T-cell (primary cell): ENCODE measurements around the gene KRT39. TPM values are rescaled to one million over a fixed set of nuclear protein-coding genes. Genes with fewer than 3 reads are reported as not detected.
"Not testable (repeated sequence)": the region's sequence is repeated elsewhere in the genome, so short reads cannot be mapped to it uniquely, and the experiment has no call there.

Experiments
- ATAC-seq, 4 experiments: fragments of 200-7000 bp in 3 of 4; fragments of 150-1000 bp in 1 of 4; cut with Tn5 transposase; replicated peaks in 1 of 4; 1 replicate in 3 of 4; 2 replicates in 1 of 4; pipeline ENCODE4 v1.10.0; 2021; ENCODE audit warnings: moderate library complexity in 3 of 4, mild to moderate bottlenecking in 2 of 4, moderate number of reproducible peaks in 1 of 4
- CTCF ChIA-PET, 2 donors: fragments of 300-600 bp; sonication (Branson Sonifier 250); formaldehyde crosslinking; loops; one replicate each; lab custom pipeline; 2022; ENCODE audit warnings: antibody characterized with exemption in 2 of 2; lab: Charles Lee
- POLR2A ChIA-PET, 2 donors: fragments of 300-600 bp; sonication (Branson Sonifier 250); formaldehyde crosslinking; loops; one replicate each; lab custom pipeline; 2022; ENCODE audit warnings: antibody characterized with exemption in 2 of 2; lab: Charles Lee
- DNase-seq, 35 experiments: peaks; one replicate each; pipeline versions ENCODE4 v3.0.0 to v3.0.0-alpha.2; 2013 to 2023
- H3K27ac ChIP-seq: one replicate; pipeline ENCODE4 v1.5.1; 2013; ENCODE audit warnings: low read length
- H3K27me3 ChIP-seq, 2 experiments: replicated peaks in 1 of 2; 1 replicate in 1 of 2; 2 replicates in 1 of 2; pipeline versions ENCODE4 v1.6.1 to v1.7.0; 2013; ENCODE audit warnings: low read length in 1 of 2, mixed read lengths in 1 of 2; ENCODE audit not compliant: control insufficient read depth in 2 of 2, insufficient read depth in 2 of 2; ENCODE audit errors: extremely low read depth in 1 of 2
- H3K36me3 ChIP-seq, 2 donors: 1 replicate in 1 of 2; 2 replicates in 1 of 2; pipeline versions ENCODE4 v1.6.1 to v1.7.0; 2013; ENCODE audit warnings: low read length in 1 of 2; ENCODE audit not compliant: control insufficient read depth in 2 of 2, insufficient read depth in 1 of 2; ENCODE audit errors: extremely low read depth in 1 of 2
- H3K4me1 ChIP-seq, 2 experiments: 1 replicate in 1 of 2; 2 replicates in 1 of 2; pipeline versions ENCODE4 v1.6.1 to v1.7.0; 2013; ENCODE audit warnings: low read length in 2 of 2, mixed read lengths in 1 of 2; ENCODE audit not compliant: insufficient read depth in 2 of 2, control insufficient read depth in 1 of 2; ENCODE audit errors: extremely low read depth in 1 of 2
- H3K4me3 ChIP-seq, 2 donors: 1 replicate in 1 of 2; 2 replicates in 1 of 2; pipeline versions ENCODE4 v1.5.1 to v1.7.0; 2013; ENCODE audit warnings: mild to moderate bottlenecking in 2 of 2, low read length in 1 of 2, moderate library complexity in 1 of 2; ENCODE audit not compliant: control insufficient read depth in 1 of 2; ENCODE audit errors: extremely low read depth in 1 of 2
- H3K9me3 ChIP-seq: 2 replicates; pipeline ENCODE4 v1.7.0; 2013
- H3K27ac Mint-ChIP-seq, 2 donors: one replicate each; pipeline ENCODE4 v1.8.0; 2020 to 2021; ENCODE audit warnings: mild to moderate bottlenecking in 2 of 2, mixed read lengths in 2 of 2
- H3K27me3 Mint-ChIP-seq, 2 donors: one replicate each; pipeline ENCODE4 v1.8.0; 2021 to 2022; ENCODE audit warnings: mixed read lengths in 2 of 2
- H3K36me3 Mint-ChIP-seq: one replicate; pipeline ENCODE4 v1.8.0; 2021; ENCODE audit warnings: mixed read lengths
- H3K4me1 Mint-ChIP-seq, 3 donors: one replicate each; pipeline ENCODE4 v1.8.0; 2020 to 2022; ENCODE audit warnings: mixed read lengths in 3 of 3, mild to moderate bottlenecking in 1 of 3
- H3K4me3 Mint-ChIP-seq, 3 donors: one replicate each; pipeline ENCODE4 v1.8.0; 2020 to 2022; ENCODE audit warnings: mild to moderate bottlenecking in 3 of 3, mixed read lengths in 3 of 3, moderate library complexity in 3 of 3
- H3K9me3 Mint-ChIP-seq, 3 donors: one replicate each; pipeline ENCODE4 v1.8.0; 2020 to 2022; ENCODE audit warnings: mixed read lengths in 3 of 3
- WGBS: methylation state at CpG from one replicate; pipeline ENCODE4 v1.1.5; 2013; ENCODE audit warnings: missing lambda C conversion rate; ENCODE audit not compliant: insufficient coverage; 5-methylcytosine and 5-hydroxymethylcytosine counted together
- total RNA-seq, 35 experiments: library from RNA in 6 of 35; stranded (reverse) in 6 of 35; fragments of 120-200 nt in 1 of 35; gene quantifications; one replicate each; pipeline versions ENCODE4 v1.2.1 to v1.2.4 and lab custom pipeline; 2013 to 2026

KRT39 gene
- total RNA-seq, 5 donors from 2014 or later (not counting 1 experiment from before 2014, with no cell fraction given) = not detected

DNA sequence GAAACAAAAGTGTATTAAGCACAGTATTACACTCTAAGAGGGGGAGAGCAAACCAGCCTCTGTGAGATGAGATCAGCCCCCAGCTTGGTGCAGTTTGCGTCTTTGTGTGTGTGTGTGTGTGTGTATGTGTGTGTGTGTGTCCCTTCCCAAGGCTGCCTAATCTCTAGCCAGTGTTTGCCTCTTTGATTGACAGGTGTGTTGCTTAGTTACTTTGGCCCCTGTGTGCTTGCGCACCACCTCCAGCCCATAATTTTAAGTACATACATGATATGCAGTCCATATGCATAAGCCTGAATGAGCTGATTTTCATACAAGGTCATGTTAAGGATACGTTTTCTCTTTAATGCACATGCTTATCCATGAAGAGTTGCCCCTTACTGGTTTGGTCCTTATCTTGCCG lies 35.0 kb upstream of the KRT39 start:
- Histone ChIP-seq H3K9me3 (no peaks in the 10 kb centered on the region), H3K4me1 (no peaks in the 10 kb centered on the region), H3K4me3 (no peak overlapping the region), H3K36me3 (no peaks in the 10 kb centered on the region), H3K27ac (no peak overlapping the region), H3K27me3 (peaks cover 4 to 17% of the 10 kb centered on the region in 2 experiments)
- Mint-ChIP-seq H3K36me3 (no peaks in the 10 kb centered on the region), H3K27me3 (peaks cover 37 to 38% of the 10 kb centered on the region in 2 donors), H3K4me3 (no peak overlapping the region), H3K4me1 (no peaks in the 10 kb centered on the region), H3K27ac (no peak overlapping the region), H3K9me3 (no peaks in the 10 kb centered on the region)
- ATAC-seq (no peak), DNase-seq (no peak)
- no CpG with 5 or more reads among the region's 4 CpGs for WGBS
- CTCF ChIA-PET = no interaction called here
- POLR2A ChIA-PET = no interaction called here

DNA sequence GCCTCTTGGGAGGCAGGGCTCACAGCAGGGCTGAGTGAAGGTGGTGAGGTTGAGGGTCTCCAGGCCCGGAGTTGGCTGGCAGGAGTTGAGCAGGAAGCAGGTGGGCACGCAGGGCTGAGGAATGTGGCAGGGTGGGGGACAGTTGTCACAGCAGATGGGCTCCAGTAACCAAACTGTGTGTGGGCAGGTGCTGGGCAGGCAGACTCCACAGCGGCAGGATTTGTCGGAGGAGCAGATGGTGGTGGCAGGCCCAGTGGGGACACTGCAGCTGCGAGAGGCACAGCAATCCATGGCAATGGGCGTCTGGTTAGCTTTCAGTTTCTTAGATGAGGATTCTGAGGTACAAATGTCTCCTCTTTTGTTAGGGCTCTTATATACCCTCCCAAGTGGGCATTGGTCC lies 32.8 kb upstream of the KRT39 start, which contains the start of gene KRTAP3-2:
Gene KRTAP3-2 (minus strand): TSS at position 344 of the 400 bp plus-strand sequence. CDS start 53 bp downstream, at position 291.
- peaks cover 44 to 48% of the 10 kb centered on the region in 2 donors for H3K27me3 Mint-ChIP-seq
- ATAC-seq, H3K9me3 ChIP-seq, H3K36me3 ChIP-seq, H3K36me3 Mint-ChIP-seq, POLR2A ChIA-PET, DNase-seq, H3K27ac Mint-ChIP-seq, H3K27ac ChIP-seq, CTCF ChIA-PET, H3K4me3 Mint-ChIP-seq, H3K4me1 ChIP-seq, H3K4me3 ChIP-seq, H3K9me3 Mint-ChIP-seq, H3K4me1 Mint-ChIP-seq: not testable (repeated sequence)
- peaks cover 4 to 16% of the 10 kb centered on the region in 2 experiments for H3K27me3 ChIP-seq
- 85% methylated on average over 2 of the region's 6 CpGs for WGBS

DNA sequence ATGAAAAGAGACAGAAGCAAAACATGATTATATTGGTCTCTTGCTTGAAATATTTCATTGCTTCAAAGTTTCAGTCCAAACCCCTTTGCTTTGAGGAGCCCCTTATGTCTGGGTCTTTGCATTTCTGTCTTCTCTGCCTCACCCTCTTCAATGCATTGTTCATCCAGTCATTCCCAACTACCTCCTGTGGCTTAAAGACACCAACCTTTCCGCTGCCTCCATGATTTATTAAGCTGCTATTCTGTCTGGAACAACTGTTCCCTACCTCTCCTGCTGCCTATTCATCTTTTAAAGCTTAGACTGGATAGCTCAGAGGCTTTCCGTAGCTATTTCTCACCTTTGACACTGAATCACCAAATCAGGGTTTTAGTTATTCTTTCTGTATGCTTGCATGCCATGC lies 30.6 kb upstream of the KRT39 start:
- no peak overlapping the region for H3K4me3 ChIP-seq
- H3K27me3 ChIP-seq = peaks cover 6 to 12% of the 10 kb centered on the region in 2 experiments
- no peaks in the 10 kb centered on the region for H3K9me3 ChIP-seq
- Mint-ChIP-seq H3K4me1 (no peaks in the 10 kb centered on the region), H3K36me3 (no peaks in the 10 kb centered on the region), H3K27me3 (peaks cover 53 to 57% of the 10 kb centered on the region in 2 donors), H3K27ac (no peak overlapping the region), H3K4me3 (no peak overlapping the region), H3K9me3 (no peaks in the 10 kb centered on the region)
- ATAC-seq (no peak), DNase-seq (no peak)
- H3K4me1 ChIP-seq = no peaks in the 10 kb centered on the region
- H3K36me3 ChIP-seq = no peaks in the 10 kb centered on the region
- H3K27ac ChIP-seq = no peak overlapping the region
- POLR2A ChIA-PET = interaction anchor here in 1 of 2 donors (0.5 kb wide), 1 partner anchor 357 kb away, joined by 3 read pairs; no protein-coding TSS in a partner anchor
- 45% methylated on average over 1 of the region's 2 CpGs for WGBS
- CTCF ChIA-PET = no interaction called here

DNA sequence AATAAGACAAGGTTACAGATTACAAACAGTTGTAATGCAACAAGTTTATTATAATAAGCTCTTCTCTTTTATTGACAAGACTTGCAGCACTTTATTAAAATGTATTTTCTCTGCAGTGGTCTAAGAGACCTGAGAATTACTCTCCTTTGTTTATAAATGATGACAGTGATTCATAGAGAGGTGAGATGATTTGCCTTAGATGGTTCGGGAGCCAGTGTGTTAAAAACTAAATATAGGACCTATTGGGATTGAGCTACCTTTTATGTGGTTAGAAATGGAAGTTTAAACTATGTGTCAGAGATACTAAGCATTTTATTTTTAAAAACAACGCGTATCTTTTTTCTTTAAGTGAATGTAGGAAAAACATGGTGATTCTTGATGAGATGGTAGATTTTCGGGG lies 30.1 kb upstream of the KRT39 start:
- H3K36me3 ChIP-seq = no peaks in the 10 kb centered on the region
- H3K27ac ChIP-seq = no peak overlapping the region
- 14% methylated on average over 1 of the region's 4 CpGs for WGBS
- DNase-seq = no peak
- H3K27me3 Mint-ChIP-seq = peaks cover 55 to 56% of the 10 kb centered on the region in 2 donors
- H3K4me3 ChIP-seq = no peak overlapping the region
- H3K4me3 Mint-ChIP-seq = no peak overlapping the region
- ChIA-PET CTCF (no interaction called here), POLR2A (no interaction called here)
- no peaks in the 10 kb centered on the region for H3K36me3 Mint-ChIP-seq
- no peaks in the 10 kb centered on the region for H3K4me1 ChIP-seq
- no peak for ATAC-seq
- peaks cover 6 to 8% of the 10 kb centered on the region in 2 experiments for H3K27me3 ChIP-seq
- H3K27ac Mint-ChIP-seq = no peak overlapping the region
- H3K9me3 Mint-ChIP-seq = no peaks in the 10 kb centered on the region
- H3K4me1 Mint-ChIP-seq = no peaks in the 10 kb centered on the region
- H3K9me3 ChIP-seq = no peaks in the 10 kb centered on the region

DNA sequence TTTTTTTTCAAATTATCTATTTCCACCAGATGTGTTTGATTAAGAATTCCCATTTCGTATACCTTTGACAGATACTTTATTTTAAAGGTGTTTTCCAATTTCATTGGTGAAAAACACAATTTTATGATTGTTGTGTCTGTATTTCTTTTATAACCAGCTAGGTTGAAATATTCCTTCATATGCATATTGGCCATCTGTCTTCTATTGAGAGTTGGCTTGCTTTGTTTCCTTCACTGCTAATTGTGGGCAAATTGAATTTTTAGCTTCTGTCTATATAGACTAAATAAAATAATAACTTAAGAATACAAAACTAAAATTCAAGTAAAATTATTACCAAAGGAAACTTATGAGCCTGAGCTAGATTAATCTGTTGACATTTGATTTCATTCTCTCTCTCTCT lies 28.4 kb upstream of the KRT39 start:
- DNase-seq = no peak
- ATAC-seq = no peak
- Mint-ChIP-seq H3K4me1 (no peaks in the 10 kb centered on the region), H3K9me3 (no peaks in the 10 kb centered on the region), H3K36me3 (no peaks in the 10 kb centered on the region), H3K27ac (no peak overlapping the region), H3K27me3 (peaks cover 55 to 56% of the 10 kb centered on the region in 2 donors), H3K4me3 (no peak overlapping the region)
- H3K27ac ChIP-seq = no peak overlapping the region
- peaks cover 5 to 6% of the 10 kb centered on the region in 2 experiments for H3K27me3 ChIP-seq
- no peaks in the 10 kb centered on the region for H3K4me1 ChIP-seq
- no peak overlapping the region for H3K4me3 ChIP-seq
- no CpG with 5 or more reads among the region's 1 CpG for WGBS
- ChIA-PET POLR2A (no interaction called here), CTCF (interaction anchor here in 1 of 2 donors (0.6 kb wide), 1 partner anchor 541 kb away, joined by 4 read pairs; no protein-coding TSS in a partner anchor)
- H3K9me3 ChIP-seq = peaks cover 2% of the 10 kb centered on the region
- H3K36me3 ChIP-seq = no peaks in the 10 kb centered on the region

DNA sequence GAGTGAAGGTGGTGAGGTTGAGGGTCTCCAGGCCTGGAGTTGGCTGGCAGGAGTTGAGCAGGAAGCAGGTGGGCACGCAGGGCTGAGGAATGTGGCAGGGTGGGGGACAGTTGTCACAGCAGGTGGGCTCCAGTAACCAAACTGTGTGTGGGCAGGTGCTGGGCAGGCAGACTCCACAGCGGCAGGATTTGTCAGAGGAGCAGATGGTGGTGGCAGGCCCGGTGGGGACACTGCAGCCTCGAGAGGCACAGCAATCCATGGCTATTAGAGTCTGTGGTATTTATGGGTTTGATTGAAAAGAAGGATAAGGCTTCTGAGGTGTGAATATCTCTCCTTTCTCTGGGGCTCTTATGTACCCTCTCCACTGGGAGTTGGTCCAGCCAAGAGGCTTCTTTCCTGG lies 27.1 kb upstream of the KRT39 start, which contains the start of gene KRTAP3-3:
Gene KRTAP3-3 (minus strand): TSS at position 326 of the 400 bp plus-strand sequence. CDS start 67 bp downstream, at position 259.
- no peak for ATAC-seq
- Histone ChIP-seq H3K9me3 (peaks cover 2% of the 10 kb centered on the region), H3K36me3 (no peaks in the 10 kb centered on the region), H3K27ac (no peak within 1 kb of the TSS), H3K27me3 (peaks cover 0 to 6% of the 10 kb centered on the region in 2 experiments), H3K4me3 (no peak within 1 kb of the TSS), H3K4me1 (no peaks in the 10 kb centered on the region)
- Mint-ChIP-seq H3K27me3 (peaks cover 48 to 53% of the 10 kb centered on the region in 2 donors), H3K36me3 (no peaks in the 10 kb centered on the region), H3K27ac (peak within 1 kb of the TSS in 1 of 2 donors; percentile 40), H3K4me3 (no peak within 1 kb of the TSS), H3K9me3 (no peaks in the 10 kb centered on the region), H3K4me1 (no peaks in the 10 kb centered on the region)
- 50% methylated on average over 1 of the region's 4 CpGs for WGBS
- ChIA-PET CTCF (no interaction called here), POLR2A (no interaction called here)
- DNase-seq = no peak
